WTC11 (cell line): ENCODE measurements around the gene IRS1. TPM values are rescaled to one million over a fixed set of nuclear protein-coding genes. Genes with fewer than 3 reads are reported as not detected.

Experiments
- ATAC-seq: fragments of 200-7000 bp; cut with Tn5 transposase; 2 replicates; pipeline ENCODE4 v1.10.0; 2021; ENCODE audit warnings: mild to moderate bottlenecking, moderate library complexity
- CTCF ChIA-PET: fragments of 300-600 bp; sonication (Branson Sonifier 250); formaldehyde crosslinking; loops from one replicate; lab custom pipeline; 2021; ENCODE audit warnings: antibody characterized with exemption; lab: Charles Lee
- POLR2A ChIA-PET: fragments of 350-600 bp; sonication (Branson Sonifier 250); formaldehyde crosslinking; loops from one replicate; lab custom pipeline; 2021; ENCODE audit warnings: antibody characterized with exemption; lab: Charles Lee
- DNase-seq: peaks from one replicate; pipeline ENCODE4 v3.0.0; 2021; ENCODE audit warnings: low spot score
- H3K27ac Mint-ChIP-seq: 2 replicates; pipeline ENCODE4 v1.8.0; 2021; ENCODE audit warnings: mixed read lengths
- H3K27me3 Mint-ChIP-seq: 2 replicates; pipeline ENCODE4 v1.8.0; 2021; ENCODE audit warnings: low read depth, mild to moderate bottlenecking, moderate library complexity, mixed read lengths
- H3K36me3 Mint-ChIP-seq: 2 replicates; pipeline ENCODE4 v1.8.0; 2021; ENCODE audit warnings: mixed read lengths
- H3K4me1 Mint-ChIP-seq: 2 replicates; pipeline ENCODE4 v1.8.0; 2022; ENCODE audit warnings: mixed read lengths
- H3K4me3 Mint-ChIP-seq: 2 replicates; pipeline ENCODE4 v1.8.0; 2021; ENCODE audit warnings: mild to moderate bottlenecking, moderate library complexity, mixed read lengths
- H3K9me3 Mint-ChIP-seq: 2 replicates; pipeline ENCODE4 v1.8.0; 2021; ENCODE audit warnings: mixed read lengths
- ELF4 ChIP-seq: sonication (generic); formaldehyde crosslinking; IDR thresholded peaks from 2 replicates; pipeline ENCODE4 v1.8.1; 2022; ENCODE audit warnings: low read depth, mild to moderate bottlenecking, moderate library complexity, missing genetic modification reagents
- EMX1 ChIP-seq: fragments of 250-450 bp; sonication (Bioruptor Pico); IDR thresholded peaks from 2 replicates; pipeline ENCODE4 v1.8.0; 2021; ENCODE audit warnings: mild to moderate bottlenecking
- ETV6 ChIP-seq: sonication (generic); formaldehyde crosslinking; IDR thresholded peaks from 2 replicates; pipeline ENCODE4 v1.8.1; 2022; ENCODE audit warnings: mild to moderate bottlenecking, missing genetic modification reagents
- MXD4 ChIP-seq: fragments of 250-450 bp; sonication (Bioruptor Pico); IDR thresholded peaks from 2 replicates; pipeline ENCODE4 v1.8.0; 2021; ENCODE audit warnings: mild to moderate bottlenecking, moderate library complexity, borderline replicate concordance
- NFE2L1 ChIP-seq: sonication (generic); formaldehyde crosslinking; IDR thresholded peaks from 2 replicates; pipeline ENCODE4 v1.8.1; 2023; ENCODE audit warnings: missing genetic modification reagents
- PRRX2 ChIP-seq: fragments of 250-450 bp; sonication (Bioruptor Pico); IDR thresholded peaks from 2 replicates; pipeline ENCODE4 v1.8.0; 2021; ENCODE audit warnings: mild to moderate bottlenecking
- RORB ChIP-seq: fragments of 250-450 bp; sonication (Bioruptor Pico); IDR thresholded peaks from 2 replicates; pipeline ENCODE4 v1.9.0; 2021; ENCODE audit warnings: mild to moderate bottlenecking
- ZNF121 ChIP-seq: sonication (generic); formaldehyde crosslinking; IDR thresholded peaks from 2 replicates; pipeline ENCODE4 v1.8.0; 2023; ENCODE audit warnings: missing genetic modification reagents
- total RNA-seq: library from RNA; stranded (reverse); gene quantifications from 3 replicates; pipeline ENCODE4 v1.2.3, GENCODE V29; 2021
- TF ChIP-seq, protein P1 (sequence below): sonication (generic); formaldehyde crosslinking; IDR thresholded peaks from 2 replicates; pipeline ENCODE4 v1.8.0; 2022; ENCODE audit warnings: missing genetic modification reagents
- TF ChIP-seq, protein P2 (sequence below): fragments of 250-450 bp; sonication (Bioruptor Pico); IDR thresholded peaks from 2 replicates; pipeline ENCODE4 v1.8.0; 2021; ENCODE audit warnings: mild to moderate bottlenecking
- TF ChIP-seq, protein P3 (sequence below): sonication (generic); formaldehyde crosslinking; IDR thresholded peaks from 2 replicates; pipeline ENCODE4 v1.8.0; 2023; ENCODE audit warnings: mild to moderate bottlenecking, missing genetic modification reagents
- TF ChIP-seq, protein P4 (sequence below): sonication (generic); formaldehyde crosslinking; IDR thresholded peaks from 2 replicates; pipeline ENCODE4 v1.8.0; 2022; ENCODE audit warnings: mild to moderate bottlenecking, missing genetic modification reagents
- TF ChIP-seq, protein P5 (sequence below): sonication (generic); formaldehyde crosslinking; IDR thresholded peaks from 2 replicates; pipeline ENCODE4 v1.8.1; 2023; ENCODE audit warnings: mild to moderate bottlenecking, missing genetic modification reagents
- TF ChIP-seq, protein P6 (sequence below): sonication (generic); formaldehyde crosslinking; IDR thresholded peaks from 2 replicates; pipeline ENCODE4 v1.8.1; 2022; ENCODE audit warnings: mild to moderate bottlenecking, moderate library complexity, missing genetic modification reagents

The IRS1 gene
- total RNA-seq, 1 experiment from 2014 or later: 22.9 TPM

DNA sequence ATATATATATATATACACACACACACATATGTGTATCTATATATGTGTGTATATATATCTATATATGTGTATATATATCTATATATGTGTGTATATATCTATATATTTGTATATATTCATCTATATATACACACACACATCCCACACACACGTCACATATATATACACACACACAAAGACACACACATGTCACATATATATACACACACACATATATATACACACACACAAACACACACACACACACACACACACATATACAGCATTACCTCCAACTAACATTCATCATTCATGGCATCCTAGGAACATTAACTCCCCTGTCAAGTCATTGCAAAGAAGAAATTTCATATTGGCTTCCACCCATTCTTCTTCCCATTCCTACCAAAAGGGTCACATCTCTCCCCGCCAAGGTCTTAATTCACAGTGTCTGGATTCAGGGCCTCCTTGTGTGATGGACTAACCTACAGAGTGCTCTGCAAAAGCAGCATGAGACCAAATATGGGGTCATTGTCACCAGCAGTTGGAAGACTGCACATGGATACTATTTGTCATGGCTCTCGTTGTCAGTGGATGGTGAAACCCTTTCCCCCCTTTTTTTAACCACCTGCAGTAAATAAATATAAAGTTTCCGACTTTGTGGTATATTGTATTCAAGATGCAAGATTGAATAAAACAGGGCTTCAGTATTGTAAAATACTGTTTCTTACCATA lies 67.0 kb downstream of the IRS1 start (continued):
- TF ChIP-seq, protein P1, sequence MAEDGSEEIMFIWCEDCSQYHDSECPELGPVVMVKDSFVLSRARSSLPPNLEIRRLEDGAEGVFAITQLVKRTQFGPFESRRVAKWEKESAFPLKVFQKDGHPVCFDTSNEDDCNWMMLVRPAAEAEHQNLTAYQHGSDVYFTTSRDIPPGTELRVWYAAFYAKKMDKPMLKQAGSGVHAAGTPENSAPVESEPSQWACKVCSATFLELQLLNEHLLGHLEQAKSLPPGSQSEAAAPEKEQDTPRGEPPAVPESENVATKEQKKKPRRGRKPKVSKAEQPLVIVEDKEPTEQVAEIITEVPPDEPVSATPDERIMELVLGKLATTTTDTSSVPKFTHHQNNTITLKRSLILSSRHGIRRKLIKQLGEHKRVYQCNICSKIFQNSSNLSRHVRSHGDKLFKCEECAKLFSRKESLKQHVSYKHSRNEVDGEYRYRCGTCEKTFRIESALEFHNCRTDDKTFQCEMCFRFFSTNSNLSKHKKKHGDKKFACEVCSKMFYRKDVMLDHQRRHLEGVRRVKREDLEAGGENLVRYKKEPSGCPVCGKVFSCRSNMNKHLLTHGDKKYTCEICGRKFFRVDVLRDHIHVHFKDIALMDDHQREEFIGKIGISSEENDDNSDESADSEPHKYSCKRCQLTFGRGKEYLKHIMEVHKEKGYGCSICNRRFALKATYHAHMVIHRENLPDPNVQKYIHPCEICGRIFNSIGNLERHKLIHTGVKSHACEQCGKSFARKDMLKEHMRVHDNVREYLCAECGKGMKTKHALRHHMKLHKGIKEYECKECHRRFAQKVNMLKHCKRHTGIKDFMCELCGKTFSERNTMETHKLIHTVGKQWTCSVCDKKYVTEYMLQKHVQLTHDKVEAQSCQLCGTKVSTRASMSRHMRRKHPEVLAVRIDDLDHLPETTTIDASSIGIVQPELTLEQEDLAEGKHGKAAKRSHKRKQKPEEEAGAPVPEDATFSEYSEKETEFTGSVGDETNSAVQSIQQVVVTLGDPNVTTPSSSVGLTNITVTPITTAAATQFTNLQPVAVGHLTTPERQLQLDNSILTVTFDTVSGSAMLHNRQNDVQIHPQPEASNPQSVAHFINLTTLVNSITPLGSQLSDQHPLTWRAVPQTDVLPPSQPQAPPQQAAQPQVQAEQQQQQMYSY (CRISPR knock-in tag): no peak
- TF ChIP-seq EMX1 (CRISPR knock-in tag) (no peak), ETV6 (no peak), ELF4 (no peak), ZNF121 (CRISPR knock-in tag) (no peak), PRRX2 (CRISPR knock-in tag) (no peak)
- TF ChIP-seq, protein P2, sequence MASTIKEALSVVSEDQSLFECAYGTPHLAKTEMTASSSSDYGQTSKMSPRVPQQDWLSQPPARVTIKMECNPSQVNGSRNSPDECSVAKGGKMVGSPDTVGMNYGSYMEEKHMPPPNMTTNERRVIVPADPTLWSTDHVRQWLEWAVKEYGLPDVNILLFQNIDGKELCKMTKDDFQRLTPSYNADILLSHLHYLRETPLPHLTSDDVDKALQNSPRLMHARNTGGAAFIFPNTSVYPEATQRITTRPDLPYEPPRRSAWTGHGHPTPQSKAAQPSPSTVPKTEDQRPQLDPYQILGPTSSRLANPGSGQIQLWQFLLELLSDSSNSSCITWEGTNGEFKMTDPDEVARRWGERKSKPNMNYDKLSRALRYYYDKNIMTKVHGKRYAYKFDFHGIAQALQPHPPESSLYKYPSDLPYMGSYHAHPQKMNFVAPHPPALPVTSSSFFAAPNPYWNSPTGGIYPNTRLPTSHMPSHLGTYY (CRISPR knock-in tag): no peak
- TF ChIP-seq, all 79 proteins: peak for 0

DNA sequence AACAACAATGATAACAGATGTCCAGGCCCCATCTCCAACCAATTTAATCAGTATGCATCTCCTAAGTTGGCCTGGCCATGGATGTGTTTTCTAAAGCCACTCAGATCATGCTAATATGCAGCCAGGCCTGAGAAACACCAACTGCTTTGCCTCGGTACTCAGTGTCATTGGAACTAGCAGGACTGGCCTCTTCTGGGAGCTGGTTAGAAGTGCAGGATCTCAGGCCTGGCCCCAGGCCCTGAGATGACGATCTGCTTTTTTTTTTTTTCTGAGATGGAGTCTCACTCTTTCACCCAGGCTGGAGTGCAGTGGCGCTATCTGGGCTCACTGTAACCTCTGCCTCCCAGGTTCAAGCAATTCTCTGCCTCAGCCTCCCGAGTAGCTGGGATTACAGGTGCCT lies 69.1 kb downstream of the IRS1 start:
- Mint-ChIP-seq H3K27ac (no peak overlapping the region), H3K27me3 (no peaks in the 10 kb centered on the region), H3K9me3 (no peaks in the 10 kb centered on the region), H3K4me1 (peaks cover 25% of the 10 kb centered on the region)
- DNase-seq: peak; percentile 16
- POLR2A ChIA-PET: no interaction called here
- no peak for TF ChIP-seq NFE2L1 (CRISPR knock-in tag)
- TF ChIP-seq, protein P3, sequence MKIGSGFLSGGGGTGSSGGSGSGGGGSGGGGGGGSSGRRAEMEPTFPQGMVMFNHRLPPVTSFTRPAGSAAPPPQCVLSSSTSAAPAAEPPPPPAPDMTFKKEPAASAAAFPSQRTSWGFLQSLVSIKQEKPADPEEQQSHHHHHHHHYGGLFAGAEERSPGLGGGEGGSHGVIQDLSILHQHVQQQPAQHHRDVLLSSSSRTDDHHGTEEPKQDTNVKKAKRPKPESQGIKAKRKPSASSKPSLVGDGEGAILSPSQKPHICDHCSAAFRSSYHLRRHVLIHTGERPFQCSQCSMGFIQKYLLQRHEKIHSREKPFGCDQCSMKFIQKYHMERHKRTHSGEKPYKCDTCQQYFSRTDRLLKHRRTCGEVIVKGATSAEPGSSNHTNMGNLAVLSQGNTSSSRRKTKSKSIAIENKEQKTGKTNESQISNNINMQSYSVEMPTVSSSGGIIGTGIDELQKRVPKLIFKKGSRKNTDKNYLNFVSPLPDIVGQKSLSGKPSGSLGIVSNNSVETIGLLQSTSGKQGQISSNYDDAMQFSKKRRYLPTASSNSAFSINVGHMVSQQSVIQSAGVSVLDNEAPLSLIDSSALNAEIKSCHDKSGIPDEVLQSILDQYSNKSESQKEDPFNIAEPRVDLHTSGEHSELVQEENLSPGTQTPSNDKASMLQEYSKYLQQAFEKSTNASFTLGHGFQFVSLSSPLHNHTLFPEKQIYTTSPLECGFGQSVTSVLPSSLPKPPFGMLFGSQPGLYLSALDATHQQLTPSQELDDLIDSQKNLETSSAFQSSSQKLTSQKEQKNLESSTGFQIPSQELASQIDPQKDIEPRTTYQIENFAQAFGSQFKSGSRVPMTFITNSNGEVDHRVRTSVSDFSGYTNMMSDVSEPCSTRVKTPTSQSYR (CRISPR knock-in tag): no peak
- no peak for TF ChIP-seq RORB (CRISPR knock-in tag)
- TF ChIP-seq, protein P4, sequence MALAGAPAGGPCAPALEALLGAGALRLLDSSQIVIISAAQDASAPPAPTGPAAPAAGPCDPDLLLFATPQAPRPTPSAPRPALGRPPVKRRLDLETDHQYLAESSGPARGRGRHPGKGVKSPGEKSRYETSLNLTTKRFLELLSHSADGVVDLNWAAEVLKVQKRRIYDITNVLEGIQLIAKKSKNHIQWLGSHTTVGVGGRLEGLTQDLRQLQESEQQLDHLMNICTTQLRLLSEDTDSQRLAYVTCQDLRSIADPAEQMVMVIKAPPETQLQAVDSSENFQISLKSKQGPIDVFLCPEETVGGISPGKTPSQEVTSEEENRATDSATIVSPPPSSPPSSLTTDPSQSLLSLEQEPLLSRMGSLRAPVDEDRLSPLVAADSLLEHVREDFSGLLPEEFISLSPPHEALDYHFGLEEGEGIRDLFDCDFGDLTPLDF (CRISPR knock-in tag): no peak
- TF ChIP-seq, protein P5, sequence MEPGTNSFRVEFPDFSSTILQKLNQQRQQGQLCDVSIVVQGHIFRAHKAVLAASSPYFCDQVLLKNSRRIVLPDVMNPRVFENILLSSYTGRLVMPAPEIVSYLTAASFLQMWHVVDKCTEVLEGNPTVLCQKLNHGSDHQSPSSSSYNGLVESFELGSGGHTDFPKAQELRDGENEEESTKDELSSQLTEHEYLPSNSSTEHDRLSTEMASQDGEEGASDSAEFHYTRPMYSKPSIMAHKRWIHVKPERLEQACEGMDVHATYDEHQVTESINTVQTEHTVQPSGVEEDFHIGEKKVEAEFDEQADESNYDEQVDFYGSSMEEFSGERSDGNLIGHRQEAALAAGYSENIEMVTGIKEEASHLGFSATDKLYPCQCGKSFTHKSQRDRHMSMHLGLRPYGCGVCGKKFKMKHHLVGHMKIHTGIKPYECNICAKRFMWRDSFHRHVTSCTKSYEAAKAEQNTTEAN (CRISPR knock-in tag): no peak
- TF ChIP-seq MXD4 (CRISPR knock-in tag): no peak
- TF ChIP-seq, protein P6, sequence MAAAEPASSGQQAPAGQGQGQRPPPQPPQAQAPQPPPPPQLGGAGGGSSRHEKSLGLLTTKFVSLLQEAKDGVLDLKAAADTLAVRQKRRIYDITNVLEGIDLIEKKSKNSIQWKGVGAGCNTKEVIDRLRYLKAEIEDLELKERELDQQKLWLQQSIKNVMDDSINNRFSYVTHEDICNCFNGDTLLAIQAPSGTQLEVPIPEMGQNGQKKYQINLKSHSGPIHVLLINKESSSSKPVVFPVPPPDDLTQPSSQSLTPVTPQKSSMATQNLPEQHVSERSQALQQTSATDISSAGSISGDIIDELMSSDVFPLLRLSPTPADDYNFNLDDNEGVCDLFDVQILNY (CRISPR knock-in tag): no peak
- TF ChIP-seq, all 79 proteins: peak for 0
- peak; percentile 90 for ATAC-seq
- CTCF ChIA-PET: interaction anchor here (0.6 to 0.7 kb wide), 2 partner anchors 165 to 333 kb away, joined by 3 read pairs; no protein-coding TSS in a partner anchor
- Mint-ChIP-seq H3K36me3 (no peaks in the 10 kb centered on the region), H3K4me3 (no peak overlapping the region)
